HCT116 (cell line): ENCODE data around the gene ZNF254.
"Not testable (repeated sequence)": the region's sequence is repeated elsewhere in the genome, so short reads cannot be mapped to it uniquely, and the experiment has no call there.

ENCODE experiments used
- POLR2A ChIP-seq: IDR thresholded peaks from 2 replicates; pipeline ENCODE4 v1.7.0; 2011; ENCODE audit warnings: borderline replicate concordance; ENCODE audit not compliant: insufficient read depth, insufficient read length; ENCODE audit errors: extremely low read depth
- TF ChIP-seq, protein P1 (sequence below), 3 experiments: fragments of 200-600 bp in 1 of 3; sonication (generic) in 1 of 3; IDR thresholded peaks in 2 of 3; conservative IDR thresholded peaks in 1 of 3; 2 replicates each; pipeline ENCODE4 v1.5.1; 2012 to 2017; ENCODE audit warnings: low read depth in 2 of 3, low read length in 2 of 3, antibody characterized with exemption in 1 of 3, borderline replicate concordance in 1 of 3, control low read depth in 1 of 3, mild to moderate bottlenecking in 1 of 3, mixed read lengths in 1 of 3, mixed run types in 1 of 3, moderate library complexity in 1 of 3; ENCODE audit not compliant: insufficient read depth in 1 of 3

GRCh38 chr19:24075530-24075929 lies 11.5 kb upstream of the ZNF254 start:
- TF ChIP-seq, protein P1, sequence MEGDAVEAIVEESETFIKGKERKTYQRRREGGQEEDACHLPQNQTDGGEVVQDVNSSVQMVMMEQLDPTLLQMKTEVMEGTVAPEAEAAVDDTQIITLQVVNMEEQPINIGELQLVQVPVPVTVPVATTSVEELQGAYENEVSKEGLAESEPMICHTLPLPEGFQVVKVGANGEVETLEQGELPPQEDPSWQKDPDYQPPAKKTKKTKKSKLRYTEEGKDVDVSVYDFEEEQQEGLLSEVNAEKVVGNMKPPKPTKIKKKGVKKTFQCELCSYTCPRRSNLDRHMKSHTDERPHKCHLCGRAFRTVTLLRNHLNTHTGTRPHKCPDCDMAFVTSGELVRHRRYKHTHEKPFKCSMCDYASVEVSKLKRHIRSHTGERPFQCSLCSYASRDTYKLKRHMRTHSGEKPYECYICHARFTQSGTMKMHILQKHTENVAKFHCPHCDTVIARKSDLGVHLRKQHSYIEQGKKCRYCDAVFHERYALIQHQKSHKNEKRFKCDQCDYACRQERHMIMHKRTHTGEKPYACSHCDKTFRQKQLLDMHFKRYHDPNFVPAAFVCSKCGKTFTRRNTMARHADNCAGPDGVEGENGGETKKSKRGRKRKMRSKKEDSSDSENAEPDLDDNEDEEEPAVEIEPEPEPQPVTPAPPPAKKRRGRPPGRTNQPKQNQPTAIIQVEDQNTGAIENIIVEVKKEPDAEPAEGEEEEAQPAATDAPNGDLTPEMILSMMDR (IDR thresholded peaks at IDR 0.05 in 2 of 3, conservative IDR thresholded peaks at IDR 0.05 in 1 of 3; ENCODE audit: borderline replicate concordance in 1 of 3, insufficient read depth in 1 of 3, low read depth in 2 of 3, low read length in 2 of 3), result not testable (repeated sequence)
- TF ChIP-seq POLR2A, result not testable (repeated sequence)
